ENCODE data around the gene PLCL2.

DNA sequence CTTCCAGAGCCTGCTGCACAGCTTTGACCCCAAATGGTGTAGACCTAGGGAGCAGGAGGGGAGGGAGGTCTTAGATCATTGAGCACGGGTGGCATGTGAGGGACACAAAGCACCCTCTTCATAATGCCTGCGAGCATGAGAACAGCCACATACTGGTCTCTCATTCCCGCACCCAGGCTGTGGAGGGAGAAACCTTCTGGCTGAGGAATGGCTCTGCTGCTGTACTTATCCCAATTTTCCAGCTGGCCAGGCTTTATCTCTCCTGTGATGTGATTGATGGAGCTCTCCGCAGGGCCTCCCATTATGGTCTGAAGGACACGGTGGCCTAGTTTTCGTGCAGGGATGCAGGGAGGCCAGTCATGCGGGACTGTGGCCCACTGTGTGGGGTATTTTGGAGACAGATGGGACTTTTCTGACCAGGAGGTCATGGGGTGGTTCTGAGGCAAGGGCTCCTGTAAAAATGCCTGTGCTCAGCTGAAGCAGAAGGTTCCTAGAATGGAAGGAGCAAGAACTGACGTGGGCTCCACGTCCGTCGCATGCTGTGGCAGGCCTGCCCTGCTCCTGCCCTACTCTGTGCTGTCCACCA, 251.5 kb downstream of the PLCL2 start:
- TF ChIP-seq, protein P1, sequence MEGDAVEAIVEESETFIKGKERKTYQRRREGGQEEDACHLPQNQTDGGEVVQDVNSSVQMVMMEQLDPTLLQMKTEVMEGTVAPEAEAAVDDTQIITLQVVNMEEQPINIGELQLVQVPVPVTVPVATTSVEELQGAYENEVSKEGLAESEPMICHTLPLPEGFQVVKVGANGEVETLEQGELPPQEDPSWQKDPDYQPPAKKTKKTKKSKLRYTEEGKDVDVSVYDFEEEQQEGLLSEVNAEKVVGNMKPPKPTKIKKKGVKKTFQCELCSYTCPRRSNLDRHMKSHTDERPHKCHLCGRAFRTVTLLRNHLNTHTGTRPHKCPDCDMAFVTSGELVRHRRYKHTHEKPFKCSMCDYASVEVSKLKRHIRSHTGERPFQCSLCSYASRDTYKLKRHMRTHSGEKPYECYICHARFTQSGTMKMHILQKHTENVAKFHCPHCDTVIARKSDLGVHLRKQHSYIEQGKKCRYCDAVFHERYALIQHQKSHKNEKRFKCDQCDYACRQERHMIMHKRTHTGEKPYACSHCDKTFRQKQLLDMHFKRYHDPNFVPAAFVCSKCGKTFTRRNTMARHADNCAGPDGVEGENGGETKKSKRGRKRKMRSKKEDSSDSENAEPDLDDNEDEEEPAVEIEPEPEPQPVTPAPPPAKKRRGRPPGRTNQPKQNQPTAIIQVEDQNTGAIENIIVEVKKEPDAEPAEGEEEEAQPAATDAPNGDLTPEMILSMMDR (IDR thresholded peaks at IDR 0.05), result no peak
- no peak for TF ChIP-seq EZH2 (IDR thresholded peaks at IDR 0.05; ENCODE audit: borderline replicate concordance, insufficient read depth, low read depth, low read length, poor library complexity, severe bottlenecking)

Data from B cell (primary cell).